ENCODE measurements around the gene TCP11L2. TPM values are rescaled to one million over a fixed set of nuclear protein-coding genes. Genes with fewer than 3 reads are reported as not detected.

TCP11L2 gene
- polyA plus RNA-seq, result 16.6 and 17.8 TPM in 2 replicates
- polyA minus RNA-seq, result 44.6 and 45.0 TPM in 2 replicates

GRCh38 chr12:106302401-106303201 is at the start of gene TCP11L2:
Gene TCP11L2 (plus strand): TSS chr12:106302733. CDS start chr12:106311076, 8,343 bp downstream.
- no peaks in the 10 kb centered on the region for H3K9me2 ChIP-seq (ENCODE audit: insufficient read depth, low read length)
- H3K4me3 ChIP-seq (ENCODE audit: low read length), result peak within 1 kb of the TSS; percentile 100
- no peaks in the 10 kb centered on the region for H3K27me3 ChIP-seq (ENCODE audit: insufficient read depth, low read depth, low read length)
- H3K9ac ChIP-seq (ENCODE audit: low read length), result peak within 1 kb of the TSS; percentile 85
- TF ChIP-seq CTCF (IDR thresholded peaks at IDR 0.05; ENCODE audit: poor library complexity, severe bottlenecking) (peak; percentile 26), RAD21 (conservative IDR thresholded peaks at IDR 0.05) (no peak), EP300 (conservative IDR thresholded peaks at IDR 0.05; ENCODE audit: poor library complexity, severe bottlenecking) (peak; percentile 24), POLR2AphosphoS5 (IDR thresholded peaks at IDR 0.05) (no peak), MXI1 (conservative IDR thresholded peaks at IDR 0.05; ENCODE audit: poor library complexity, severe bottlenecking) (peak; percentile 57), REST (IDR thresholded peaks at IDR 0.05; ENCODE audit: borderline replicate concordance) (peak; percentile 60), SMC3 (conservative IDR thresholded peaks at IDR 0.05; ENCODE audit: poor library complexity) (no peak), EZH2 (IDR thresholded peaks at IDR 0.05; ENCODE audit: borderline replicate concordance, insufficient read depth, low read length, poor library complexity, severe bottlenecking) (no peak), TAF1 (IDR thresholded peaks at IDR 0.05; ENCODE audit: low read depth) (peak; percentile 43)
- no peaks in the 10 kb centered on the region for H3K9me3 ChIP-seq (ENCODE audit: low read length)
- H3K79me2 ChIP-seq (replicated peaks; ENCODE audit: insufficient read depth, low read length), result no peaks in the 10 kb centered on the region
- H3F3A ChIP-seq (ENCODE audit: insufficient read depth, low read length, poor library complexity, severe bottlenecking), result no peaks in the 10 kb centered on the region
- H3K36me3 ChIP-seq (ENCODE audit: insufficient read depth, low read length), result no peaks in the 10 kb centered on the region
- H3K27ac ChIP-seq (ENCODE audit: low read length), result peak within 1 kb of the TSS; percentile 83
- no peaks in the 10 kb centered on the region for H4K20me1 ChIP-seq (ENCODE audit: insufficient read depth)
- peak within 1 kb of the TSS; percentile 98 for H2AFZ ChIP-seq (ENCODE audit: low read depth, low read length)
- peak within 1 kb of the TSS; percentile 52 for H3K4me2 ChIP-seq (ENCODE audit: low read length)

- Histone ChIP-seq H3K27me3 (ENCODE audit: insufficient read depth, low read depth, low read length) (no peaks in the 10 kb centered on the region), H3K4me3 (ENCODE audit: low read length) (no peak overlapping the region), H3K9ac (ENCODE audit: low read length) (no peak overlapping the region), H3K9me3 (ENCODE audit: low read length) (no peaks in the 10 kb centered on the region), H3F3A (ENCODE audit: insufficient read depth, low read length, poor library complexity, severe bottlenecking) (no peaks in the 10 kb centered on the region), H4K20me1 (ENCODE audit: insufficient read depth) (no peaks in the 10 kb centered on the region), H3K79me2 (replicated peaks; ENCODE audit: insufficient read depth, low read length) (no peaks in the 10 kb centered on the region), H3K9me2 (ENCODE audit: insufficient read depth, low read length) (no peaks in the 10 kb centered on the region), H3K27ac (ENCODE audit: low read length) (no peak overlapping the region), H3K36me3 (ENCODE audit: insufficient read depth, low read length) (no peaks in the 10 kb centered on the region), H2AFZ (ENCODE audit: low read depth, low read length) (no peak overlapping the region), H3K4me2 (ENCODE audit: low read length) (no peak overlapping the region)
- TF ChIP-seq TAF1 (IDR thresholded peaks at IDR 0.05; ENCODE audit: low read depth) (no peak), MXI1 (conservative IDR thresholded peaks at IDR 0.05; ENCODE audit: poor library complexity, severe bottlenecking) (no peak), EZH2 (IDR thresholded peaks at IDR 0.05; ENCODE audit: borderline replicate concordance, insufficient read depth, low read length, poor library complexity, severe bottlenecking) (no peak), POLR2AphosphoS5 (IDR thresholded peaks at IDR 0.05) (no peak), SMC3 (conservative IDR thresholded peaks at IDR 0.05; ENCODE audit: poor library complexity) (no peak), REST (IDR thresholded peaks at IDR 0.05; ENCODE audit: borderline replicate concordance) (no peak), RAD21 (conservative IDR thresholded peaks at IDR 0.05) (no peak), EP300 (conservative IDR thresholded peaks at IDR 0.05; ENCODE audit: poor library complexity, severe bottlenecking) (no peak), CTCF (IDR thresholded peaks at IDR 0.05; ENCODE audit: poor library complexity, severe bottlenecking) (no peak)
These were observed 47.8 kb upstream of the TCP11L2 start for GRCh38 chr12:106254724-106255123.

All from neural cell (in vitro differentiated cells).